ENCODE measurements around the gene GTPBP4. TPM values are rescaled to one million over a fixed set of nuclear protein-coding genes. Genes with fewer than 3 reads are reported as not detected.
A peak's percentile ranks its signal among the peaks of the same experiment; 100 is the strongest.

GTPBP4 gene
- total RNA-seq (34.4 and 49.7 TPM in 2 replicates), polyA plus RNA-seq (42.1 and 51.2 TPM in 2 replicates)

DNA sequence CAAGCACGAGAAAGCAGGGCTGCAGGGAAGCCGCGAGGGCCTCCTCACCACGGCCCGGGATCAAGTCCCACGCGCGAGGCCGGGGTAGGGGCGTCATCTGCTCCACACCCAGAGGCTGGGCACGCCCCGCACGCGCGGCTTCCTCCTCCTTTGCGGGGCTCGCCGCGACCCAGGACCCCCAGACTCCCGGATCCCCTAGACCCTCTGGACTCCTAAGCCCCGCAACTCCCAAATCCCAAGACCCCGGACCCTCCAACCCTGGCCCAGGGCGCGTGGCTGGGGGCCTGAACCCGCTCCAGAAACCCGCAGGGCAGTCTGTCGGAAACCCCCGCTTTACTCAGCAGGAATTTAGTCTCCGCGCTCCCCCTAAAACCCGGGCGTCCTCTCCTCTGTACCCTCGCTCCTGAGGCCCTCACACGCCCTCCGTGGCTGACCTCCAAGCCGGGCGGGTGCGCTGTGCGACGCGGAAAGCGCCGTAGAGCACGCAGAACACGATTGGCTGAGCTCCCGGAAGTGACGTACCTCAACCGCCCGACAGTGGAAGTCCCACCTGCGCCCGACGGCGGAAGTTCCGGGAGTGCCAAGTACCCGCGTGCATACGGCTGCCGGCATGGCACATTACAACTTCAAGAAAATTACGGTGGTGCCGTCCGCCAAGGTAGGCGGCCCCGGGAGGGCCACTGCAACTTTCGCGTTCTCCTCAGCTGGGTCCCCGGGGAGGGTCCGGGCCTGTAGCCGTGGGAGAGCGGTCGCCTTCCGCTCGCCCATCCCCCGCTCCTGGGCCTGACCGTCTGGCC lies at the start of gene GTPBP4:
Gene GTPBP4 (plus strand): TSS at position 565 of the 797 bp plus-strand sequence. CDS start 46 bp downstream, at position 611.
- peak within 1 kb of the TSS; percentile 88 for H3K4me3 ChIP-seq
- peaks cover 8% of the 10 kb centered on the region for H3K36me3 ChIP-seq
- no peaks in the 10 kb centered on the region for H3K9me3 ChIP-seq (ENCODE audit: low read depth)
- TF ChIP-seq, protein P1, sequence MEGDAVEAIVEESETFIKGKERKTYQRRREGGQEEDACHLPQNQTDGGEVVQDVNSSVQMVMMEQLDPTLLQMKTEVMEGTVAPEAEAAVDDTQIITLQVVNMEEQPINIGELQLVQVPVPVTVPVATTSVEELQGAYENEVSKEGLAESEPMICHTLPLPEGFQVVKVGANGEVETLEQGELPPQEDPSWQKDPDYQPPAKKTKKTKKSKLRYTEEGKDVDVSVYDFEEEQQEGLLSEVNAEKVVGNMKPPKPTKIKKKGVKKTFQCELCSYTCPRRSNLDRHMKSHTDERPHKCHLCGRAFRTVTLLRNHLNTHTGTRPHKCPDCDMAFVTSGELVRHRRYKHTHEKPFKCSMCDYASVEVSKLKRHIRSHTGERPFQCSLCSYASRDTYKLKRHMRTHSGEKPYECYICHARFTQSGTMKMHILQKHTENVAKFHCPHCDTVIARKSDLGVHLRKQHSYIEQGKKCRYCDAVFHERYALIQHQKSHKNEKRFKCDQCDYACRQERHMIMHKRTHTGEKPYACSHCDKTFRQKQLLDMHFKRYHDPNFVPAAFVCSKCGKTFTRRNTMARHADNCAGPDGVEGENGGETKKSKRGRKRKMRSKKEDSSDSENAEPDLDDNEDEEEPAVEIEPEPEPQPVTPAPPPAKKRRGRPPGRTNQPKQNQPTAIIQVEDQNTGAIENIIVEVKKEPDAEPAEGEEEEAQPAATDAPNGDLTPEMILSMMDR (IDR thresholded peaks at IDR 0.05; ENCODE audit: low read depth, low read length): no peak
- DNase-seq (ENCODE audit: low read depth in 1 of 2, low spot score in 1 of 2): peak; percentile 98 to 99
- peaks cover 10% of the 10 kb centered on the region for H3K4me1 ChIP-seq (ENCODE audit: low read depth)
- peak within 1 kb of the TSS; percentile 97 for H3K27ac ChIP-seq
- H3K27me3 ChIP-seq: no peaks in the 10 kb centered on the region

DNA sequence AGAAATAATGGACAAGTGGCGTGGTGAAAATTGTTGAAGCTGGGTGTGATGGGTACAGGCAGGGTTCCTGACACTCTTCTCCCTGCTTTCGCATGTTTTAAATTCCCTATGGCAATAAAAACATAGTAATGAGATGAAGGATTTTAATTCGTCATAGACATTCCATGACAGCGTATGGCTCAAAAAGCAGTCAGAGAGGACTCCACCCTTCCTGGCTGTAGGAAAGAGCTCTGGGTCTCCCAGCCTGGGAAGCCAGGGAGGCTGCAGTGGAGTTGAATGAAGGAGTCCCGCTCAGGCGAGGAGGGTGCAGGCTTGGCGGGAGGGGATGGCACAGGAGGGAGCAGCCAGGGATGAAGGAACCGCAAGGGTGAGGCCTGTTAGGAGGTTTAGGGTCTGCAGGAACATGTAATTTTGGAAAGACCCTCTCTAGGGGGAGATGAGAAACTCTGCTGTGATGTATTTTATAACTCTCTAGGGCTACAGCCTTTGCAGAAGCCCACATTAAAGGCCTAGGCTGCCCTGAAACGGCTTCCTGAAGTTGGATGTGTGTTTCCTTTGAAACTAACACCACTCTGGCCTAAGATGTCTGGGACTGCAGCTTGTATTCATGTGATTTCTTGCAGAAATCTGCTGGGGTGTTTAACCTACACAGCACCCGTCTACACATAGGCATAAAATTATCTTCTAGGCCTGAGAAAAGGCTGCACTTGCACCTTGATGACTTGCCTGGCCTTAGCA lies 49.1 kb upstream of the GTPBP4 start:
- H3K27ac ChIP-seq: no peak overlapping the region
- TF ChIP-seq, protein P1 (IDR thresholded peaks at IDR 0.05; ENCODE audit: low read depth, low read length): no peak
- H3K4me3 ChIP-seq: no peak overlapping the region
- no peaks in the 10 kb centered on the region for H3K4me1 ChIP-seq (ENCODE audit: low read depth)
- no peaks in the 10 kb centered on the region for H3K36me3 ChIP-seq
- H3K9me3 ChIP-seq (ENCODE audit: low read depth): no peaks in the 10 kb centered on the region
- H3K27me3 ChIP-seq: no peaks in the 10 kb centered on the region
- DNase-seq (ENCODE audit: low read depth in 1 of 2, low spot score in 1 of 2): no peak

DNA sequence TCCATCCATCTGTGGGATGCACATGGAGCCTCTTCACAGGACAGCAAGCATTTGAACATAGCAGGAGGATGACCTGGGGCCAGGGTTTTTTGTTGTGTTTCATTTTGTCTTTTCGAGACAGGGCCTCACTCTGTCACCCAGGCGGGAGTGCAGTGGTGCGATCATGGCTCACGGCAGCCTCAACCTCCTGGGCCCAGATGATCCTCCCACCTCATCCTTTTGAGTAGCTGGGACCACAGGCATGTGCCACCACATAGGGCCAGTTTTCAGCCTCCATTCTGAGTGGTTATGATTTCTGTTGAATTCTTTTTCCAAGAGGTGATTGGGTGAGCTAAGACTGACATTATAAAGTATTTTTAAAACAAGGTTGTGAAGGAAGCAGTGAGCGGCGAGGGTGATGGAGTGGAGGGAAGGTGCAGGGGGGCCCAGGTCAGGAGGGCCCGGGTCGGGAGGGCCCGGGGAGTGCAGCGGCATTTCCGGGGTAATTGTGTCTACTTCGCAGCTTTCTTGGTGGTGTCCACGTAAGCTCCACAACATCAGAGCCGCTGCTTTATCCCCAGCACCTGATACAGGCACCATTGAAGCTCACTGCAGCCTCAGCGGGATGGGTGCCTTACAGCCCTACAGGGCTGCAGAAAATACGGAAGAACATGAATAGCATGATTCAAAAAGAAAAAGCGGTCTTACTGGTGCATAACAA lies 44.8 kb upstream of the GTPBP4 start:
- no peaks in the 10 kb centered on the region for H3K9me3 ChIP-seq (ENCODE audit: low read depth)
- H3K4me3 ChIP-seq: no peak overlapping the region
- TF ChIP-seq, protein P1 (IDR thresholded peaks at IDR 0.05; ENCODE audit: low read depth, low read length): no peak
- no peak for DNase-seq (ENCODE audit: low read depth in 1 of 2, low spot score in 1 of 2)
- no peaks in the 10 kb centered on the region for H3K36me3 ChIP-seq
- no peaks in the 10 kb centered on the region for H3K4me1 ChIP-seq (ENCODE audit: low read depth)
- H3K27me3 ChIP-seq: no peaks in the 10 kb centered on the region
- H3K27ac ChIP-seq: no peak overlapping the region

DNA sequence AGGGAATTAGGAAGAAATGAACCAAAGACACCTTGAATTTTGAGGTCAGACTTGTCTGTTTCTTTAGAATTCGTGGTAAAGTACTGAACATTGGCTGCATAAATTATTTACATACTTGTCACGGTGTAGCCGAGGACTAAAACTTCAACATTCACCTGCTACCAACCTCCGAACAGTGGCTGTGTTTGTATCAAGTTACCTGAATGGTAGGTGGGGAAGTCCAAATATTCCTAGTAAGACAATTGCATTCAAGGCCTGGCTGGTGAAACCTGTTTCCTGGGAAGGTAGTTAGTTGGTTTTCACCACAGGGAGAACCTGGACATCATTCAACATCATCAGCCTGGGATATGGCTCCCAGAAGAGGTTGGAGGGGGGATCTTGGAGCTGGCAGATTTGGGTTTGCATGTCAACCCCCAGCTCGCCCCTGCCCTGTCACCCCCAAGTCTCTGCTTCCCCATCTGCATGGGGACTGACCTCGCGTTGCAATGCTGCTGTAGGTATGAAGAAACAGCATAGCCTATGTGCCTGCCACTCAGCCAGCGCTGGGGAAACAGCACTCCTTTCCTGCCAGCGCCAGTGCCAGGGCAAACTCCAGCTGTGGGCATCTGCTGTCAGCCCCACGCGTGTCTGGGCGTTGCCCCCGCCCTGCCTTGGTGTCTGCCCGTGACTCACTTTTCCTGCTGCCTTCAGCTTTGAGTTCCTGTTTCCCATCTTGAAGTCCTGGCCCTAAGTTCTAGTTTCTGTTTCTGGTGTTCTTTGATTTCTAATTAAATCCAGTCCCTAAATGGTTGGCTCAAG lies 44.0 kb upstream of the GTPBP4 start:
- Histone ChIP-seq H3K27ac (no peak overlapping the region), H3K4me1 (ENCODE audit: low read depth) (no peaks in the 10 kb centered on the region), H3K27me3 (no peaks in the 10 kb centered on the region), H3K9me3 (ENCODE audit: low read depth) (no peaks in the 10 kb centered on the region), H3K36me3 (no peaks in the 10 kb centered on the region), H3K4me3 (no peak overlapping the region)
- DNase-seq (ENCODE audit: low read depth in 1 of 2, low spot score in 1 of 2): peak in 1 of 2 donors; percentile 26
- TF ChIP-seq, protein P1 (IDR thresholded peaks at IDR 0.05; ENCODE audit: low read depth, low read length): no peak

DNA sequence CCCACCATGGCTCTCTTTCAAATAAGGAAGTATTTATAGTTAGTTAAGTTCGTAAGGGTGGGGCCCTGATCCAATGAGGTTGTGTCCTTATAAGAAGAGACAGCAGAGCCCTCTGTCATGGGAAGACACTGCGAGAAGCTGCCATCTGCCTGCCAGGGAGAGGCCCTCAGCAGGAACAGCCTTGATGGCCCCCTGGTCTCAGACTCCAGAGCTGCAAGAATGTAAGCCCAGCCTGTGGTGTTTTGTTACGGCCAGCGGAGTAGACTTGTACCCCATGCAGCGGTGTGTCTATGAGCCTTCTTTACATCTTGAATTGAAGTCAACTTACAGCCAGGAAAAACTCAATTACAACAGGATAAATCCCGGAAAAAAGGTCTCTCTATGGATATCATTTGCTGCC lies 42.5 kb upstream of the GTPBP4 start:
- no peak for DNase-seq (ENCODE audit: low read depth in 1 of 2, low spot score in 1 of 2)

More for the DNA sequence above, 42.5 kb upstream of the GTPBP4 start:
- no peak overlapping the region for H3K4me3 ChIP-seq
- H3K36me3 ChIP-seq: no peaks in the 10 kb centered on the region
- no peak overlapping the region for H3K27ac ChIP-seq
- H3K27me3 ChIP-seq: no peaks in the 10 kb centered on the region
- H3K4me1 ChIP-seq (ENCODE audit: low read depth): no peaks in the 10 kb centered on the region
- H3K9me3 ChIP-seq (ENCODE audit: low read depth): no peaks in the 10 kb centered on the region
- TF ChIP-seq, protein P1 (IDR thresholded peaks at IDR 0.05; ENCODE audit: low read depth, low read length): no peak

Data from cardiac muscle cell (in vitro differentiated cells and primary cell).